Measurements from ENCODE around the gene MT1F.

Gene MT1F

DNA sequence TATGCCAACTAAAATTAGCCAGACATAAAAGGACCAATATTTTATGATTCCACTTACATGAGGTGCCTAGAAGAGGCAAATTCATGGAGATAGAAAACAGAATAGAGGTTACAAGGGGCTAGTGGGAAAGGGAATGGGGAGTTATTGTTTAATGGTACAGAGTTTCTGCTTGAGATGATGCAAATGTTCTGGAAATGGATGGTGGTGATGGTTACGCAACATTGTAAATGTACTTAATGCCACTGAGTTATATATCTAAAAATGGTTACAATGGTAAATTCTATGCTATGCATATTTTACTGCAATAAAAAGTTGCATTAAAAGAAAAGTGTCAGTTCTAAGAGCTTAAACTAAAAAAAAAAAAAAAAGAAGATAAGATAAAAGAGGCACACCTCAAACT is 42.4 kb downstream of the MT1F start:
- no peak for DNase-seq (ENCODE audit: low spot score)

DNA sequence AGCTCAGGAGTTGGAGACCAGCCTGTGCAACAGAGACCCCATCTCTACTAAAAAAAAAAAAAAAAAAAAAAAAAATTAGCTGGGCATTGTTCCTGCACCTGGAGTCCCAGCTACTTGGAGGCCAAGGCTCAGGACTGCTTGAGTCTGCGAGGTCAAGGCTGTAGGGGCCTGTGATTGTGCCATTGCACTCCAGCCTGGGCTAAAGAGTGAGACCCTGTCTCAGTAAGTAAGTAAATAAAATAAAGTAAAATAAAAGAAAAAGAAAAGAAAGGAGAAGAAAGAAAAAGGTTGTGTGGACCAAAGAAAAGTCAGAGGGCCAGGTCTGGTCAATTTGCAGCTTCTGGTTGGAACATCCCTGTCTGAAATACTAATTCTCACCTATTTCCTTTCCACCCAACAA is 42.9 kb downstream of the MT1F start:
- no peak for DNase-seq (ENCODE audit: low spot score)

DNA sequence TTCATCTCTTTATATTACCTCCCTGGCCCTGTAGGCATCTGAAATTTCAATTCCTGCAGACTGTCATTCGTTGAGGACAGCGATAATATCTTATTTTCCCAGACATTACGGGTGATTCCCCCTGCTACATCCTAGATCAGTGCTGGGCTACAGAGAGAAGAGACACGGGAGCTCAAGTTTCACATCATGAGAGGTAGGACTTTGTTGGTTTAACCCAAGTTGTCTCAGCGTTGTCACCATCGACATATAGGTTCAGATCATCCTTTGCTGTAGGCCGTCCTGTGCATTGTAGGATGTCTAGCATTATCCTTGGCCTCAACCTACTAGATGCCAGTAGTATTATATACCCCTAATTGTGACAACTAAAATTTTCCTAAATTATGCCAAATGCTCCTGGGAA is 43.8 kb downstream of the MT1F start:
- DNase-seq (ENCODE audit: low spot score): no peak

DNA sequence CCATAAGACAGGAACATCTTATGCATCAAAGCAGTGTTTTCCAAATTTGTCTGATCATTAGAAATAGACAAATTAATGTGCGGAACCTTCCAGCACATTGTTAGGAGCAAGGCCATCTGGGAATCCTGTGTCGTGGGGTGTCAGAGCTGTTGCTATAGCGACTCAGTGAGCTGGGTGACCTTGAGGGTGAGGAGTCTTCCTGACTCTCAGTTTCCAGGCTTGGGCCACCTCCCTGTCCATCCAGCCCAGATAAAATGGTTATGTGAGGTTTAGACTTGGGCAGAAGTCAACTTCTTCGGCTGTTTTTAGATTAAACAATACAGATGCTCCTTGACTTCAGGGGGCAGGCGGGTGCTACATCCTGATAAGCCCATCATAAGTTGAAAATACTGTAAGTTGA is 45.1 kb downstream of the MT1F start:
- no peak for DNase-seq (ENCODE audit: low spot score)

Measured in NAMALWA (cell line).